ENCODE measurements around the gene KNTC1.
A peak's percentile ranks its signal among the peaks of the same experiment; 100 is the strongest.
"Not testable (repeated sequence)": the region's sequence is repeated elsewhere in the genome, so short reads cannot be mapped to it uniquely, and the experiment has no call there.

KNTC1 gene

GRCh38 chr12:122526683-122527477 is at the start of gene KNTC1, which contains the start of gene RSRC2:
Gene KNTC1 (plus strand): TSS chr12:122527249. CDS start chr12:122530064, 2,815 bp downstream.
Gene RSRC2 (minus strand): TSS chr12:122526936. CDS start chr12:122526853, 83 bp downstream.
- peak; percentile 100 for DNase-seq

- no peak for DNase-seq
Observed at GRCh38 chr12:122480753-122481152, 46.3 kb upstream of the KNTC1 start.

DNA sequence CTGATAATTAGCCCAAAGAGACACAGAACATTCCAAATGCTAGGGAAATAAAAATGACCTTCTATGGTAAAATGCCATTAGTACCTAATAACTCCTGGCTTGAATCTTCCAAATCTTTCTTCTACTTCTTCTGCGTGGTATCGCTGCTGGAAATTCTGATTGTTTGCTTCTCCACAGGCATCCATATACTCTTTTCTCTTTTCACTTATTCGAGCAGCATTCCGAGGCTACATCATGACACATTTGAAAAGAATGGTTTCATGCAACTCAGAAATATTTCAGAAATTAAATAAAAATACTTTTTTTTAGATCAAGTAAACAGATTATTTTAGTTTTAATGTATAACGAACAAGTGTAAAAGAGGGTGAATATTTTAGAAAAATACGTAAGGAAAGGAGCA is 45.2 kb upstream of the KNTC1 start:
- no peak for DNase-seq

- no peak for DNase-seq
Observed at GRCh38 chr12:122483969-122484368, 43.1 kb upstream of the KNTC1 start.

DNA sequence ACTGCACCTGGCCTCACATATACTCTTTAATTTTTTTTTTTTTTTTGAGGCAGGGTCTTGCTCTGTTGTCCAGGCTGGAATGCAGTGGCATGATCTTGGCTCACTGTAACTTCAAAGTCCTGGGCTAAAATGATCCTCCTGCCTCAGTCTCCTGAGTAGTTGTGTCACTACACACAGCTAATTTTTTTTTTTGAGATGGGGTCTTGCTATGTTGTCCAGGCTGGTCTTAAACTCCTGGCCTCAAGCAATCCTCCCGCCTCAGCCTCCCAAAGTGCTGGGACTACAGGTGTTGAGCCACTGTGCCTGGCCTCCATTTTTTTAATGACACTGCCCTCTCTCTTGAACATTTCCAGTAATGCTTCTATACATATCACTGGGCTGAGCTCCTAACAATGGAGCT is 42.7 kb upstream of the KNTC1 start:
- DNase-seq = not testable (repeated sequence)

- not testable (repeated sequence) for DNase-seq
Observed at GRCh38 chr12:122486360-122486759, 40.7 kb upstream of the KNTC1 start.

DNA sequence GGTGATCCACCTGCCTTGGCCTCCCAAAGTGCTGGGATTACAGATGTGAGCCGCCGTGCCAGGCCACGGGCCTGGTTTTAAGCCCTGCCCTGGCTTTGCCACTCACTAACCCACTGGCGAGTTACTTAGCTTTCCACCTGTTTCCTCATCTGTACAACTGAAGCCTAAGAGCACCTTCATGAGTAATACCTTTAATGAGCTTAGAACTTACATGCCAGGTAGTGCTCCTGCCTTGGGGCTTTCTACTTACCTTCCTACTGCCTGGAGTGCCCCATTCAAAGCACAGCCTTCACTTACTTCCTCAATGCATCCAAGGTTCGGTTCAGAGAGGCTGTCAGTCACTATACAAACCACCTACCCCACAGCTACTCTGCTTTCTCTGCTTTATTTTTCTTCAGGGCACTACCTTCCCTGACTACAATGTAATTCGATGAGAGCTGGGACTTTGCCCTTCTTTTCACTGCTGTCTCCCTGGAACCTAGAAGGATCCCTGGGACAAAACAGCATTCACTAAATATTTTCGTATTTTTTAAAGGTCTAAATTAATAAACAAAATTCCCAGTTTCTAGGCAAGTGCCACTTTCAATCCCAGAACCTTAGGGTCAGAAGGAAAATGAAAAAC is 40.1 kb upstream of the KNTC1 start:
- no peak for DNase-seq

- not testable (repeated sequence) for DNase-seq
Observed at GRCh38 chr12:122487807-122488206, 39.2 kb upstream of the KNTC1 start.

DNA sequence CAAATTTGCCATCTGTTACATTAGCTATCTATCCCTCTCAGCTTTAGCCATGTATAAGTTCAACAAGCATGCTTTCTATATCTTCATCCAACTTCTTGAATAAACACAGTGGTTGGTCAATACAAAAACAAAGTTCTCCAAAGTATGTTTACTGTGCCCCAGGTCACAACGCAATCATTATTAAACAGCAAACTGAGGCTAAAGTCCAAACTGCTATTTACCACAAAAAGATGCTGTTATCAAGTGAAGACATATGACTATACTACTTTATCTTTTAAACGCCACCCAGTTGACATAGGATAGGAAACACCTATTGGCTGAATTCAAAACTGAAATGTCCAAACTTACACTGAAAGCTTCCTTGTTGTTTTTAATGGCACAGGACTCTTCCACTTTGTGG is 38.0 kb upstream of the KNTC1 start:
- DNase-seq = peak; percentile 93

DNA sequence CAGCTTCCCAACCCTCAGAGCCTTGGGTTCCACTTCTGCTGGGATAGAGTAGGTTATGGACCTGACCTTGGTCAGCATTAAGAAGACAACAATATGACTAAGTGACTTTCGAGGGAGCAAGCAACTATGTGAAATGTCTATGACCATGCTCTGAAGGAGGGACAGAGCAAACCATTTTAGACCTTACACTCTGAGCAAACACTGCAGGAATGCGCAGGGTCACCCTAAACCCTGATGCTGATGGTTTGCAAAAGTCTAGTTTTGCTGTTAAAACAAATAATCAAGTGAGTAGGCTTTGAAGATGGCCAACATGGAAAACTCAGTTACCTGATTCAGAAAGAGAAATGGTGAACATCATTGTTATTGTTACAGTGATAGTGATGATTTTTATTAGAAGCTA is 35.1 kb upstream of the KNTC1 start:
- DNase-seq = no peak

GRCh38 chr12:122493222-122493621 is 33.8 kb upstream of the KNTC1 start:
- not testable (repeated sequence) for DNase-seq

- DNase-seq = no peak
Observed at GRCh38 chr12:122495258-122495657, 31.8 kb upstream of the KNTC1 start.

GRCh38 chr12:122499991-122500684 is 26.9 kb upstream of the KNTC1 start:
- peak; percentile 60 for DNase-seq

- peak; percentile 98 for DNase-seq
Observed at GRCh38 chr12:122500685-122501488, 26.2 kb upstream of the KNTC1 start, which contains the start of gene ZCCHC8. Gene ZCCHC8 (minus strand): TSS chr12:122500932. CDS start chr12:122500840, 92 bp downstream.

DNA sequence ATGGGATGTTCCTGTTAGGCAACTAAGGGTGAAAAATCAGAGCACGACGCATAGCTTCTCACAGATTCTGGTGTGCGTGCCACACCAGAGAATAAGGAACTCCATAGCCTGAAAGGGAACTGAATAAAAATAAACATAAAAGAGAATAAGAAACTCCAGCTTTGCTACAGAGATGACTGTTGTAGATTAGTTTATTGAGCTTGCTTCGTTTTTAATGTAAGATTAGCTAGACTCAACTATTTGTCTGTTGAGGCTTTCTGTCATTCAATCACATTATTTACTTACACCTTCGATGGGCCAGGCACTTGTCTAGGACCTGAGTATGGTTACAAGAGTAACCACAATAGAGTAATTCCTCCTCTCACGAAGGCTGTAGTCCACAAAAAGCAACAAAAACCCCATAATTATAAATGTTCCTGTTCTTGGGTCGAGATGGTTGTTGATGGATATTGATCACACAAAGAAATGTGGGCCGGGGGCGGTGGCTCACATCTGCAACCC is 25.5 kb upstream of the KNTC1 start:
- DNase-seq = no peak

GRCh38 chr12:122503147-122503751 is 23.8 kb upstream of the KNTC1 start:
- no peak for DNase-seq

GRCh38 chr12:122503783-122504590 is 23.1 kb upstream of the KNTC1 start:
- no peak for DNase-seq

- DNase-seq = no peak
Observed at GRCh38 chr12:122505419-122506051, 21.5 kb upstream of the KNTC1 start.

- DNase-seq = no peak
Observed at GRCh38 chr12:122506393-122506938, 20.6 kb upstream of the KNTC1 start.

GRCh38 chr12:122508163-122508562 is 18.9 kb upstream of the KNTC1 start:
- DNase-seq = no peak

Measured in hematopoietic multipotent progenitor cell treated with erythropoietin and hydrocortisone succinate and interleukin-3 and kit ligand, for 8 days (in vitro differentiated cells).